Measurements from ENCODE around the gene SRP68. TPM values are rescaled to one million over a fixed set of nuclear protein-coding genes. Genes with fewer than 3 reads are reported as not detected.
A peak's percentile ranks its signal among the peaks of the same experiment; 100 is the strongest.
"Not testable (repeated sequence)": the region's sequence is repeated elsewhere in the genome, so short reads cannot be mapped to it uniquely, and the experiment has no call there.

SRP68 gene
- total RNA-seq, 1 experiment from 2014 or later: 90.7 TPM

DNA sequence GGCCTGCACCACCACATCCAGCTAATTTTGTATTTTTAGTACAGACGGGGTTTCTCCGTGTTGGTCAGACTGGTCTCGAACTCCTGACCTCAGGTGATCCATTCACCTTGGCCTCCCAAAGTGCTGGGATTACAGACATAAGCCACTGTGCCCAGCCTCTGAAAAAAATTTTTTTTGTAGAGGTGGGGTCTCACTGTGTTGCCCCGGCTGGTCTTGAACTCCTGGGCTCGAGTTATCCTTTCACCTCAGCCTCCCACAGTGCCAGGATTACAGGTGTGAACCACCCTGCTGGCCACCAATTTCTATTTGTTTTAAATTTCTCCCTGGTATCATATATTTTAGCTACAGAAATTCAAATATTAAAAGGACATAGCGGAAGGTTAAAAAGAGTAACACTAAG is 14.1 kb downstream of the SRP68 start:
- POLR2A ChIA-PET; H3K4me3 Mint-ChIP-seq; CTCF ChIA-PET; H3K27me3 Mint-ChIP-seq (ENCODE audit: low read depth); H3K4me1 Mint-ChIP-seq; H3K9me3 Mint-ChIP-seq; H3K27ac Mint-ChIP-seq; DNase-seq (ENCODE audit: low spot score); ATAC-seq: not testable (repeated sequence)
- TF ChIP-seq ZNF121 (CRISPR knock-in tag; IDR thresholded peaks at IDR 0.05): peak; percentile 54; the same call in 1 of the 2 replicates
- H3K36me3 Mint-ChIP-seq: peaks cover 68% of the 10 kb centered on the region

DNA sequence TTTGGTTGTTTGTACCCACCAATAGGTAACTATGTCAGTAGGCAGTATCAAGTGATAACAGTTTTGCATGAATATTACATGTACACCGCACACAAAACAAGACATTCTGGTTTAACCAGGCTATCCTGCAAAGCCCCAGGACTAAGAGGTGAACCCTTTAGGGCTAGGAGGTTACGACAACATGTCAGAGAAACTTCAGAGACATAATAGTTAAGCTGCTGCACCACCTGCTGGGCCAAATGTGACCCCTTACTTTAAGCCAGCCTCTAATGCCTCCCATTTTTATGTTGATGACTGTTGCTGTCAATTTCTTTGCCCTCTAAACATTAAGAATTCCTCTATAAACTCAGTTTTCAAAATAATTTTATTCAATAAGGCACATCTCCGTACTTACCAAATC is 15.4 kb downstream of the SRP68 start:
- no peak for ATAC-seq
- ChIA-PET CTCF (interaction anchor here (0.9 to 1.2 kb wide), 2 partner anchors 16 to 54 kb away, joined by 3 read pairs; no protein-coding TSS in a partner anchor), POLR2A (no interaction called here)
- DNase-seq (ENCODE audit: low spot score): no peak
- peaks cover 65% of the 10 kb centered on the region for H3K36me3 Mint-ChIP-seq
- no peaks in the 10 kb centered on the region for H3K9me3 Mint-ChIP-seq
- no peak overlapping the region for H3K27ac Mint-ChIP-seq
- no peaks in the 10 kb centered on the region for H3K27me3 Mint-ChIP-seq (ENCODE audit: low read depth)
- no peak overlapping the region for H3K4me3 Mint-ChIP-seq
- no peaks in the 10 kb centered on the region for H3K4me1 Mint-ChIP-seq
- TF ChIP-seq FOXP1 (CRISPR knock-in tag; IDR thresholded peaks at IDR 0.05; ENCODE audit: borderline replicate concordance) (no peak), ZNF416 (CRISPR knock-in tag; IDR thresholded peaks at IDR 0.05) (no peak), NFE2L1 (CRISPR knock-in tag; IDR thresholded peaks at IDR 0.05) (no peak), TCF7 (CRISPR knock-in tag; IDR thresholded peaks at IDR 0.05; ENCODE audit: low read depth) (no peak), ZNF317 (CRISPR knock-in tag; IDR thresholded peaks at IDR 0.05; ENCODE audit: borderline replicate concordance, low read depth) (no peak), ZBTB21 (CRISPR knock-in tag; IDR thresholded peaks at IDR 0.05; ENCODE audit: borderline replicate concordance) (no peak), ZNF263 (CRISPR knock-in tag; IDR thresholded peaks at IDR 0.05; ENCODE audit: low read depth) (no peak)
- TF ChIP-seq, protein P1, sequence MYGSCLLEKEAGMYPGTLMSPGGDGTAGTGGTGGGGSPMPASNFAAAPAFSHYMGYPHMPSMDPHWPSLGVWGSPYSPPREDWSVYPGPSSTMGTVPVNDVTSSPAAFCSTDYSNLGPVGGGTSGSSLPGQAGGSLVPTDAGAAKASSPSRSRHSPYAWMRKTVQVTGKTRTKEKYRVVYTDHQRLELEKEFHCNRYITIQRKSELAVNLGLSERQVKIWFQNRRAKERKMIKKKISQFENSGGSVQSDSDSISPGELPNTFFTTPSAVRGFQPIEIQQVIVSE (CRISPR knock-in tag; IDR thresholded peaks at IDR 0.05; ENCODE audit: borderline replicate concordance): no peak
- TF ChIP-seq, protein P2, sequence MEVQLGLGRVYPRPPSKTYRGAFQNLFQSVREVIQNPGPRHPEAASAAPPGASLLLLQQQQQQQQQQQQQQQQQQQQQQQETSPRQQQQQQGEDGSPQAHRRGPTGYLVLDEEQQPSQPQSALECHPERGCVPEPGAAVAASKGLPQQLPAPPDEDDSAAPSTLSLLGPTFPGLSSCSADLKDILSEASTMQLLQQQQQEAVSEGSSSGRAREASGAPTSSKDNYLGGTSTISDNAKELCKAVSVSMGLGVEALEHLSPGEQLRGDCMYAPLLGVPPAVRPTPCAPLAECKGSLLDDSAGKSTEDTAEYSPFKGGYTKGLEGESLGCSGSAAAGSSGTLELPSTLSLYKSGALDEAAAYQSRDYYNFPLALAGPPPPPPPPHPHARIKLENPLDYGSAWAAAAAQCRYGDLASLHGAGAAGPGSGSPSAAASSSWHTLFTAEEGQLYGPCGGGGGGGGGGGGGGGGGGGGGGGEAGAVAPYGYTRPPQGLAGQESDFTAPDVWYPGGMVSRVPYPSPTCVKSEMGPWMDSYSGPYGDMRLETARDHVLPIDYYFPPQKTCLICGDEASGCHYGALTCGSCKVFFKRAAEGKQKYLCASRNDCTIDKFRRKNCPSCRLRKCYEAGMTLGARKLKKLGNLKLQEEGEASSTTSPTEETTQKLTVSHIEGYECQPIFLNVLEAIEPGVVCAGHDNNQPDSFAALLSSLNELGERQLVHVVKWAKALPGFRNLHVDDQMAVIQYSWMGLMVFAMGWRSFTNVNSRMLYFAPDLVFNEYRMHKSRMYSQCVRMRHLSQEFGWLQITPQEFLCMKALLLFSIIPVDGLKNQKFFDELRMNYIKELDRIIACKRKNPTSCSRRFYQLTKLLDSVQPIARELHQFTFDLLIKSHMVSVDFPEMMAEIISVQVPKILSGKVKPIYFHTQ (CRISPR knock-in tag; IDR thresholded peaks at IDR 0.05): no peak
- TF ChIP-seq, protein P3, sequence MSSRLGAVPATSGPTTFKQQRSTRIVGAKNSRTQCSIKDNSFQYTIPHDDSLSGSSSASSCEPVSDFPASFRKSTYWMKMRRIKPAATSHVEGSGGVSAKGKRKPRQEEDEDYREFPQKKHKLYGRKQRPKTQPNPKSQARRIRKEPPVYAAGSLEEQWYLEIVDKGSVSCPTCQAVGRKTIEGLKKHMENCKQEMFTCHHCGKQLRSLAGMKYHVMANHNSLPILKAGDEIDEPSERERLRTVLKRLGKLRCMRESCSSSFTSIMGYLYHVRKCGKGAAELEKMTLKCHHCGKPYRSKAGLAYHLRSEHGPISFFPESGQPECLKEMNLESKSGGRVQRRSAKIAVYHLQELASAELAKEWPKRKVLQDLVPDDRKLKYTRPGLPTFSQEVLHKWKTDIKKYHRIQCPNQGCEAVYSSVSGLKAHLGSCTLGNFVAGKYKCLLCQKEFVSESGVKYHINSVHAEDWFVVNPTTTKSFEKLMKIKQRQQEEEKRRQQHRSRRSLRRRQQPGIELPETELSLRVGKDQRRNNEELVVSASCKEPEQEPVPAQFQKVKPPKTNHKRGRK (CRISPR knock-in tag; IDR thresholded peaks at IDR 0.05; ENCODE audit: borderline replicate concordance): no peak
- TF ChIP-seq, protein P4, sequence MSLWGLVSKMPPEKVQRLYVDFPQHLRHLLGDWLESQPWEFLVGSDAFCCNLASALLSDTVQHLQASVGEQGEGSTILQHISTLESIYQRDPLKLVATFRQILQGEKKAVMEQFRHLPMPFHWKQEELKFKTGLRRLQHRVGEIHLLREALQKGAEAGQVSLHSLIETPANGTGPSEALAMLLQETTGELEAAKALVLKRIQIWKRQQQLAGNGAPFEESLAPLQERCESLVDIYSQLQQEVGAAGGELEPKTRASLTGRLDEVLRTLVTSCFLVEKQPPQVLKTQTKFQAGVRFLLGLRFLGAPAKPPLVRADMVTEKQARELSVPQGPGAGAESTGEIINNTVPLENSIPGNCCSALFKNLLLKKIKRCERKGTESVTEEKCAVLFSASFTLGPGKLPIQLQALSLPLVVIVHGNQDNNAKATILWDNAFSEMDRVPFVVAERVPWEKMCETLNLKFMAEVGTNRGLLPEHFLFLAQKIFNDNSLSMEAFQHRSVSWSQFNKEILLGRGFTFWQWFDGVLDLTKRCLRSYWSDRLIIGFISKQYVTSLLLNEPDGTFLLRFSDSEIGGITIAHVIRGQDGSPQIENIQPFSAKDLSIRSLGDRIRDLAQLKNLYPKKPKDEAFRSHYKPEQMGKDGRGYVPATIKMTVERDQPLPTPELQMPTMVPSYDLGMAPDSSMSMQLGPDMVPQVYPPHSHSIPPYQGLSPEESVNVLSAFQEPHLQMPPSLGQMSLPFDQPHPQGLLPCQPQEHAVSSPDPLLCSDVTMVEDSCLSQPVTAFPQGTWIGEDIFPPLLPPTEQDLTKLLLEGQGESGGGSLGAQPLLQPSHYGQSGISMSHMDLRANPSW (CRISPR knock-in tag; conservative IDR thresholded peaks at IDR 0.05; ENCODE audit: low read depth): no peak
- TF ChIP-seq, protein P5, sequence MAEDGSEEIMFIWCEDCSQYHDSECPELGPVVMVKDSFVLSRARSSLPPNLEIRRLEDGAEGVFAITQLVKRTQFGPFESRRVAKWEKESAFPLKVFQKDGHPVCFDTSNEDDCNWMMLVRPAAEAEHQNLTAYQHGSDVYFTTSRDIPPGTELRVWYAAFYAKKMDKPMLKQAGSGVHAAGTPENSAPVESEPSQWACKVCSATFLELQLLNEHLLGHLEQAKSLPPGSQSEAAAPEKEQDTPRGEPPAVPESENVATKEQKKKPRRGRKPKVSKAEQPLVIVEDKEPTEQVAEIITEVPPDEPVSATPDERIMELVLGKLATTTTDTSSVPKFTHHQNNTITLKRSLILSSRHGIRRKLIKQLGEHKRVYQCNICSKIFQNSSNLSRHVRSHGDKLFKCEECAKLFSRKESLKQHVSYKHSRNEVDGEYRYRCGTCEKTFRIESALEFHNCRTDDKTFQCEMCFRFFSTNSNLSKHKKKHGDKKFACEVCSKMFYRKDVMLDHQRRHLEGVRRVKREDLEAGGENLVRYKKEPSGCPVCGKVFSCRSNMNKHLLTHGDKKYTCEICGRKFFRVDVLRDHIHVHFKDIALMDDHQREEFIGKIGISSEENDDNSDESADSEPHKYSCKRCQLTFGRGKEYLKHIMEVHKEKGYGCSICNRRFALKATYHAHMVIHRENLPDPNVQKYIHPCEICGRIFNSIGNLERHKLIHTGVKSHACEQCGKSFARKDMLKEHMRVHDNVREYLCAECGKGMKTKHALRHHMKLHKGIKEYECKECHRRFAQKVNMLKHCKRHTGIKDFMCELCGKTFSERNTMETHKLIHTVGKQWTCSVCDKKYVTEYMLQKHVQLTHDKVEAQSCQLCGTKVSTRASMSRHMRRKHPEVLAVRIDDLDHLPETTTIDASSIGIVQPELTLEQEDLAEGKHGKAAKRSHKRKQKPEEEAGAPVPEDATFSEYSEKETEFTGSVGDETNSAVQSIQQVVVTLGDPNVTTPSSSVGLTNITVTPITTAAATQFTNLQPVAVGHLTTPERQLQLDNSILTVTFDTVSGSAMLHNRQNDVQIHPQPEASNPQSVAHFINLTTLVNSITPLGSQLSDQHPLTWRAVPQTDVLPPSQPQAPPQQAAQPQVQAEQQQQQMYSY (CRISPR knock-in tag; IDR thresholded peaks at IDR 0.05): no peak
- TF ChIP-seq, protein P6, sequence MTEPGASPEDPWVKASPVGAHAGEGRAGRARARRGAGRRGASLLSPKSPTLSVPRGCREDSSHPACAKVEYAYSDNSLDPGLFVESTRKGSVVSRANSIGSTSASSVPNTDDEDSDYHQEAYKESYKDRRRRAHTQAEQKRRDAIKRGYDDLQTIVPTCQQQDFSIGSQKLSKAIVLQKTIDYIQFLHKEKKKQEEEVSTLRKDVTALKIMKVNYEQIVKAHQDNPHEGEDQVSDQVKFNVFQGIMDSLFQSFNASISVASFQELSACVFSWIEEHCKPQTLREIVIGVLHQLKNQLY (CRISPR knock-in tag; IDR thresholded peaks at IDR 0.05): no peak
- TF ChIP-seq, protein P7, sequence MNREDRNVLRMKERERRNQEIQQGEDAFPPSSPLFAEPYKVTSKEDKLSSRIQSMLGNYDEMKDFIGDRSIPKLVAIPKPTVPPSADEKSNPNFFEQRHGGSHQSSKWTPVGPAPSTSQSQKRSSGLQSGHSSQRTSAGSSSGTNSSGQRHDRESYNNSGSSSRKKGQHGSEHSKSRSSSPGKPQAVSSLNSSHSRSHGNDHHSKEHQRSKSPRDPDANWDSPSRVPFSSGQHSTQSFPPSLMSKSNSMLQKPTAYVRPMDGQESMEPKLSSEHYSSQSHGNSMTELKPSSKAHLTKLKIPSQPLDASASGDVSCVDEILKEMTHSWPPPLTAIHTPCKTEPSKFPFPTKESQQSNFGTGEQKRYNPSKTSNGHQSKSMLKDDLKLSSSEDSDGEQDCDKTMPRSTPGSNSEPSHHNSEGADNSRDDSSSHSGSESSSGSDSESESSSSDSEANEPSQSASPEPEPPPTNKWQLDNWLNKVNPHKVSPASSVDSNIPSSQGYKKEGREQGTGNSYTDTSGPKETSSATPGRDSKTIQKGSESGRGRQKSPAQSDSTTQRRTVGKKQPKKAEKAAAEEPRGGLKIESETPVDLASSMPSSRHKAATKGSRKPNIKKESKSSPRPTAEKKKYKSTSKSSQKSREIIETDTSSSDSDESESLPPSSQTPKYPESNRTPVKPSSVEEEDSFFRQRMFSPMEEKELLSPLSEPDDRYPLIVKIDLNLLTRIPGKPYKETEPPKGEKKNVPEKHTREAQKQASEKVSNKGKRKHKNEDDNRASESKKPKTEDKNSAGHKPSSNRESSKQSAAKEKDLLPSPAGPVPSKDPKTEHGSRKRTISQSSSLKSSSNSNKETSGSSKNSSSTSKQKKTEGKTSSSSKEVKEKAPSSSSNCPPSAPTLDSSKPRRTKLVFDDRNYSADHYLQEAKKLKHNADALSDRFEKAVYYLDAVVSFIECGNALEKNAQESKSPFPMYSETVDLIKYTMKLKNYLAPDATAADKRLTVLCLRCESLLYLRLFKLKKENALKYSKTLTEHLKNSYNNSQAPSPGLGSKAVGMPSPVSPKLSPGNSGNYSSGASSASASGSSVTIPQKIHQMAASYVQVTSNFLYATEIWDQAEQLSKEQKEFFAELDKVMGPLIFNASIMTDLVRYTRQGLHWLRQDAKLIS (CRISPR knock-in tag; IDR thresholded peaks at IDR 0.05; ENCODE audit: borderline replicate concordance): no peak
- TF ChIP-seq, protein P8, sequence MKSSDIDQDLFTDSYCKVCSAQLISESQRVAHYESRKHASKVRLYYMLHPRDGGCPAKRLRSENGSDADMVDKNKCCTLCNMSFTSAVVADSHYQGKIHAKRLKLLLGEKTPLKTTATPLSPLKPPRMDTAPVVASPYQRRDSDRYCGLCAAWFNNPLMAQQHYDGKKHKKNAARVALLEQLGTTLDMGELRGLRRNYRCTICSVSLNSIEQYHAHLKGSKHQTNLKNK (CRISPR knock-in tag; IDR thresholded peaks at IDR 0.05): no peak
- TF ChIP-seq, protein P9, sequence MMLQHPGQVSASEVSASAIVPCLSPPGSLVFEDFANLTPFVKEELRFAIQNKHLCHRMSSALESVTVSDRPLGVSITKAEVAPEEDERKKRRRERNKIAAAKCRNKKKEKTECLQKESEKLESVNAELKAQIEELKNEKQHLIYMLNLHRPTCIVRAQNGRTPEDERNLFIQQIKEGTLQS (CRISPR knock-in tag; conservative IDR thresholded peaks at IDR 0.05): no peak
